Kidney glomerular epithelial cell (primary cell): ENCODE data around the gene ZNF121.
A peak's percentile ranks its signal among the peaks of the same experiment; 100 is the strongest.
"Not testable (repeated sequence)": the region's sequence is repeated elsewhere in the genome, so short reads cannot be mapped to it uniquely, and the experiment has no call there.

Experiments used
- DNase-seq: peaks from one replicate; lab custom pipeline; 2025; lab: John Stamatoyannopoulos, UW

The ZNF121 gene

DNA sequence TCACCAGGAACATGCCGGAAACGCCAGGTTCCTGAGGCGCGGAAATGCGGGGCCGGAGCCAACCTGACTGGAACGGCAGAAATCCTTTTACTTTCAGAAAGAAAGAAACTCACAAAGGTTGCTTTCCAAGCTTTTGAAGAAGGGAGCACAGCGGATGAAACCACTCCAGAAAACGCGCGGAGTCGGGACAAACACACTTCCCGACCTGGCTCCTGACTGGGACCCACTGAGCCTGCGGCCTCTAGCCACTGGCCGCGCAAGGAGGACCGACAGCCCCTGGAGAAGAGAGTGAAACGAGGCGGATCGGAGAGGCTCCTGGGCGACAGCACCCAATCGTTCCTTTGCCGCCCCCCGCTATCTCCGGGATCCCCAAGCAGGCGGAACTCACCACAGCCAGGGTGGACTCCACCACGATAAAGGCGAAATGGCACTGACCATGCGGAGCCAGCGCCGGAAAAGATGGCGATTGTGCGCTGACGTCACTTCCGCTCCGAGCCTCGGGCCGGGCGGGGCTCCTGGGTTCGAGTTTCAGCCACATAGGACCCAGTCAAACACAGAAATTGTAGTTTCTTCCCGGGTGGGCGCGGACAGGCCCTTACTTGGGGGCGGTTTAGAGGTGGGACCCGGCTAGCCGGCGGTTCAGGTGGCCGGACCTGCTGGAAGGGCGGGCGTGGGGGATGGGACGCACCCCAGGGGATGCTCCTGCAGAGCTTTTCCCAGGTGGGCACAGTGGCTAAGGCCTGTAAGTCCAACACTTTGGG, at the start of gene ZNF121:
Gene ZNF121, minus strand, starts transcription at position 432 of the 761 bp plus-strand sequence. CDS start 16,407 bp downstream, outside the sequence.
- DNase-seq: peak; percentile 57

- no peak for DNase-seq
Measured at GRCh38 chr19:9627856-9628255, 43.6 kb upstream of the ZNF121 start.

GRCh38 chr19:9622531-9622930, 38.2 kb upstream of the ZNF121 start:
- no peak for DNase-seq

- DNase-seq: peak; percentile 71
Measured at GRCh38 chr19:9621156-9622037, 37.1 kb upstream of the ZNF121 start, which contains the start of gene ZNF561. Gene ZNF561 (minus strand): TSS chr19:9621232. CDS start chr19:9619456, 1,776 bp downstream.

DNA sequence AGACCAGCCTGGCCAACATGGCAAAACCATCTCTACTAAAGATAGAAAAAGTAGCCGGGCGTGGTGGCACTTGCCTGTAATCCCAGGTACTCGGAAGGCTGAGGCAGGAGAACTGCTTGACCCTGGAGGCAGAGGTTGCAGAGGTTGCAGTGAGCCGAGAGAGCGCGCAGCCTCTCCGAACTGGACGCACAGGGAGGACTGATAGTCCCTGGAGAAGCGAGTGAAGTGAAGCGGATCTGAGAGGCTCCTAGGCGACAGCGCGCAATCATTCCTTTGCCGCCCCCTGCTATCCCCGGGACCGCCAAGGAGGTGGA, 36.5 kb upstream of the ZNF121 start:
- DNase-seq: no peak

GRCh38 chr19:9615844-9616243, 31.5 kb upstream of the ZNF121 start:
- no peak for DNase-seq

- DNase-seq: no peak
Measured at GRCh38 chr19:9610484-9611113, 26.3 kb upstream of the ZNF121 start.

DNA sequence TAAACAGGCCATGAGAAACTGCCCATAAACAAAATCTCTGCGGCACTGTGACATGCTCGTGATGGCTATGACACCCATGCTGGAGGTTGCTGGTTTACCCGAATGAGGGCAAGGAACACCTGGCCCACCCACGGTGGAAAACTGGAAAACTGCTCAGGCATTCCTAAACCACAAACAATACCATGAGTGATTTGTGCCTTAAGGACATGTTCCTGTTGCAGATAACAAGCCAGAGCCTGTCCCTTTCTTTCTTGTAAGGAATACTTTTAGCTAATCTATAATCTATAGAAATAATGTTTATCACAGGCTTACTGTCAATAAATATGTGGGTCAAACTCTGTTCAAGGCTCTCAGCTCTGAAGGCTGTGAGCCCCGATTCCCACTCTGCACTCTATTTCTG, 24.6 kb upstream of the ZNF121 start:
- DNase-seq: no peak

DNA sequence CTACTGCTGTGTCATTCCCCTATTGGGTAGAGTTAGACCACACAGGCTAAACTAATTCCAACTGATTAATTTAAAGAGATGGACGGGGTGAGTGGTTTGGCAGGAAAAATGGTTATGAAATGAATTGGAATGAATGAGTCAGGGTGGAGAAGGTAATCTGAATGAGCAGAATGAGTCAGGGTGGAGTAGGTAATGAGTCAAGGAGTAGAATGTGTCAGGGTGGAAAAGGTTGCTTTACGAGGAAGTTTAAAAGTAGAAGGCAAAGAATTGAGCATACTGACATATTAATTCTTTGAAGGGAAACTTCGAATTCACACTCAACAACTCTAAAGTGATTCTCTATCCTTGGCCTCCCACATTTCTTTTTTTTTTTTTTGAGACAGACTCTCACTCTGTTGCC, 12.7 kb upstream of the ZNF121 start:
- peak; percentile 52 for DNase-seq

GRCh38 chr19:9586764-9587163, 2.5 kb upstream of the ZNF121 start:
- peak; percentile 75 for DNase-seq

GRCh38 chr19:9582081-9582725, 2.1 kb downstream of the ZNF121 start:
- DNase-seq: not testable (repeated sequence)

- DNase-seq: no peak
Measured at GRCh38 chr19:9580728-9581127, 3.6 kb downstream of the ZNF121 start.

DNA sequence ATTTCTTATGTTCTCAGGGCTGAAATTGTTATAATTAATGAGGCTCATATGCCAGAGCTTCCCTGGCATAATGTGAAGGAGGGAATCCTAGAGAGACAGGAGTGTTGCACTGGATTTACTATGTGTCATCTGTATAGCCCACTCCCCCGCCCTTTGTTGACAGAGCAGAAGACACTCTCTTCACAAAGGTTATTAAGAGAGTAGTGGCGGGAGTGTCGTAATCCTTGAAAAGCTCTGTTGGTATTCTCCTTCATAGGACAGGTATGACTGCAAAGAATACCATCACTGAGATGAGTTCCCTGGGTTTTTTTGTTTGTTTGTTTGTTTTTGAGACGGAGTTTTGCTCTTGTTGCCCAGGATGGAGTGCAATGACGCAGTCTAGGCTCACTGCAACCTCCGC, 14.0 kb downstream of the ZNF121 start:
- no peak for DNase-seq

DNA sequence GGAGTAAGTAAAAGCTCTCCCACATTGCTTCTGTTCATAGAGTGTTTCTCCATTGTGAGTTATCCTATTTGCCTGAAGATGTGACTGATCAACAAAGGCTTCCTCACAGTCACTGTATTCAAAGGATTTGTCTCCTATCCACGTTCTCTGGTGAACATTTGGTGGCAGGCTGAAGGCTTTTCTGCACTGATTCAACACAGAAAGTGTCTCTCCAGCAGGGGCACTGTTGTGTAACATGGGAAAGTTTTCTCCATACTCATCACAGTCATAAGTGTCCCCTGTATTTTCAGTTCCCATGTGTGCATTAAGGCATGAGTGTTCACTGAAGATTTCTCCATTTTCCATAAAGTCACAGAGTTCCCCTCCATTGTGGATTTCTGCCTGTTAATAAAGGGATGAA, 17.6 kb downstream of the ZNF121 start:
- DNase-seq: no peak

GRCh38 chr19:9565900-9566705, 18.2 kb downstream of the ZNF121 start:
- no peak for DNase-seq

DNA sequence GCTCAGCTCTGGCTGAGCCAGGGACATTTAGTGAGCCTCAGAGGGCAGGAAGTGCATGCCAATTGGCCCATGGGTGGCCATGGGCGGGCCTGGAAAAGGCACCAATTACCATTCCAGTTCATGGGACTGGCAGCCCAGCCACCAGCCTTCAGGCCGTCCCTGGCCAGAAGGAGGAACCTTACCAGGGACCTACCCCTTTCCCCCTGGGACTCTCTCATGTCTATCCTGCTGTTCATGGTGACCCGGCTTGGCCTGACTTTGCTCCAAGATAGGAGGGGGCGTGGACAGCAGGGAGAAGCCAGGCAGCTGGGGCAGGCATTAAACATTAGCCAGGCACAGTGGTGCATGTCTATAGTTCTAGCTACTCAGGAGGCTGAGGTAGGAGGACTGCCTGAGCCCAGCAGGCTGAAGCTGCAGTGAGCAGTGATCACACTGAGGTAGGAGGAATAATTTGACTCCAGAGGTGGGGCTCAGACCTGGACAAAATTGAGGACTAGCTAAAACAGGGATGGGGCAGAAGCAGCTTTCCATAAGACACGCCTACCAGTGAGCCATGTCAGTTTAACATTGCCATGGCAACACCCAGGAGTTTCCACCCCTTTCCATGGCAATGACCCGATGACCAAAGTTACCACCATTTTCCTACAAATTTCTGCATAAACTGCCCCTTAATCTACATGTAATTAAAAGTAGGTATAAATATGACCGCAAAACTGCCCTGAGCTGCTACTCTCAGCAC, 31.6 kb downstream of the ZNF121 start:
- DNase-seq: no peak

- no peak for DNase-seq
Measured at GRCh38 chr19:9547870-9548269, 36.4 kb downstream of the ZNF121 start.

DNA sequence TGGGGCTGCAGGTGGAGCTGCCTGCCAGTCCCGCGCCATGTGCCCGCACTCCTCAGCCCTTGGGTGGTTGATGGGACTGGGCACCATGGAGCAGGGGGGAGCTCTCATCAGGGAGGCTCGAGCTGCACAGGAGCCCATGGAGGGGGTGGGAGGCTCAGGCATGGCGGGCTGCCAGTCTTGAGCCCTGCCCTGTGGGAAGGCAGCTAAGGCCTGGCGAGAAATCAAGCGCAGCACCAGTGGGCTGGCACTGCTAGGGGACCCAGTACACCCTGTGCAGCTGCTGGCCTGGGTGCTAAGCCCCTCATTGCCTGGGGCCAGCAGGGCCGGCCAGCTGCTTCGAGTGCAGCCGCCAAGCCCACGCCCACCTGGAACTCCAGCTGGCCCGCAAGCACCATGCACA, 43.0 kb downstream of the ZNF121 start:
- not testable (repeated sequence) for DNase-seq

- not testable (repeated sequence) for DNase-seq
Measured at GRCh38 chr19:9539921-9540320, 44.4 kb downstream of the ZNF121 start.

GRCh38 chr19:9539201-9539600, 45.1 kb downstream of the ZNF121 start:
- not testable (repeated sequence) for DNase-seq
